ENCODE data around the gene RGS19. TPM values are rescaled to one million over a fixed set of nuclear protein-coding genes. Genes with fewer than 3 reads are reported as not detected.

The RGS19 gene
- total RNA-seq, 2 donors from 2014 or later = 38.6 to 49.4 TPM

- no peak overlapping the region for H3K27ac Mint-ChIP-seq
- H3K9me3 Mint-ChIP-seq = no peaks in the 10 kb centered on the region
- peaks cover 26% of the 10 kb centered on the region for H3K4me1 Mint-ChIP-seq
- peaks cover 15% of the 10 kb centered on the region for H3K36me3 Mint-ChIP-seq (ENCODE audit: low read depth)
- H3K4me3 Mint-ChIP-seq = no peak overlapping the region
- ATAC-seq (replicated peaks) = no peak
- H3K27me3 Mint-ChIP-seq = no peaks in the 10 kb centered on the region
Measured at GRCh38 chr20:64069614-64070243, 9.6 kb downstream of the RGS19 start.

GRCh38 chr20:64069209-64069613 lies 10.1 kb downstream of the RGS19 start:
- Mint-ChIP-seq H3K4me3 (no peak overlapping the region), H3K27ac (no peak overlapping the region), H3K9me3 (no peaks in the 10 kb centered on the region), H3K4me1 (peaks cover 26% of the 10 kb centered on the region), H3K36me3 (ENCODE audit: low read depth) (peaks cover 11% of the 10 kb centered on the region), H3K27me3 (no peaks in the 10 kb centered on the region)
- no peak for ATAC-seq (replicated peaks)

- ATAC-seq (replicated peaks) = no peak
- Mint-ChIP-seq H3K4me3 (no peak overlapping the region), H3K4me1 (peaks cover 32% of the 10 kb centered on the region), H3K27ac (peak overlapping the region; percentile 25), H3K9me3 (no peaks in the 10 kb centered on the region), H3K36me3 (ENCODE audit: low read depth) (peaks cover 10% of the 10 kb centered on the region), H3K27me3 (no peaks in the 10 kb centered on the region)
Measured at GRCh38 chr20:64068386-64069208, 10.7 kb downstream of the RGS19 start.

GRCh38 chr20:64067733-64068307 lies 11.5 kb downstream of the RGS19 start:
- Mint-ChIP-seq H3K4me1 (peaks cover 32% of the 10 kb centered on the region), H3K27ac (peak overlapping the region; percentile 25), H3K9me3 (no peaks in the 10 kb centered on the region), H3K4me3 (no peak overlapping the region), H3K27me3 (no peaks in the 10 kb centered on the region), H3K36me3 (ENCODE audit: low read depth) (peaks cover 5% of the 10 kb centered on the region)
- no peak for ATAC-seq (replicated peaks)

- Mint-ChIP-seq H3K9me3 (no peaks in the 10 kb centered on the region), H3K4me3 (peak overlapping the region; percentile 20), H3K27ac (peak overlapping the region; percentile 28), H3K4me1 (peaks cover 32% of the 10 kb centered on the region), H3K27me3 (no peaks in the 10 kb centered on the region), H3K36me3 (ENCODE audit: low read depth) (peaks cover 5% of the 10 kb centered on the region)
- no peak for ATAC-seq (replicated peaks)
Measured at GRCh38 chr20:64067005-64067632, 12.2 kb downstream of the RGS19 start.

GRCh38 chr20:64065974-64066343 lies 13.4 kb downstream of the RGS19 start:
- peak overlapping the region; percentile 90 for H3K27ac Mint-ChIP-seq
- no peaks in the 10 kb centered on the region for H3K9me3 Mint-ChIP-seq
- ATAC-seq (replicated peaks) = peak; percentile 80
- H3K36me3 Mint-ChIP-seq (ENCODE audit: low read depth) = peaks cover 5% of the 10 kb centered on the region
- H3K4me1 Mint-ChIP-seq = peaks cover 32% of the 10 kb centered on the region
- H3K27me3 Mint-ChIP-seq = no peaks in the 10 kb centered on the region
- peak overlapping the region; percentile 89 for H3K4me3 Mint-ChIP-seq

GRCh38 chr20:64065062-64065973 lies 14.0 kb downstream of the RGS19 start:
- H3K4me1 Mint-ChIP-seq = peaks cover 32% of the 10 kb centered on the region
- ATAC-seq (replicated peaks) = no peak
- H3K27ac Mint-ChIP-seq = peak overlapping the region; percentile 90
- H3K9me3 Mint-ChIP-seq = no peaks in the 10 kb centered on the region
- no peaks in the 10 kb centered on the region for H3K27me3 Mint-ChIP-seq
- H3K36me3 Mint-ChIP-seq (ENCODE audit: low read depth) = peaks cover 5% of the 10 kb centered on the region
- peak overlapping the region; percentile 89 for H3K4me3 Mint-ChIP-seq

- H3K27me3 Mint-ChIP-seq = no peaks in the 10 kb centered on the region
- peaks cover 32% of the 10 kb centered on the region for H3K4me1 Mint-ChIP-seq
- no peaks in the 10 kb centered on the region for H3K9me3 Mint-ChIP-seq
- no peak for ATAC-seq (replicated peaks)
- H3K4me3 Mint-ChIP-seq = peak overlapping the region; percentile 89
- peaks cover 5% of the 10 kb centered on the region for H3K36me3 Mint-ChIP-seq (ENCODE audit: low read depth)
- H3K27ac Mint-ChIP-seq = peak overlapping the region; percentile 89
Measured at GRCh38 chr20:64064145-64064698, 15.1 kb downstream of the RGS19 start.

- ATAC-seq (replicated peaks) = peak; percentile 30
- H3K36me3 Mint-ChIP-seq (ENCODE audit: low read depth) = peaks cover 5% of the 10 kb centered on the region
- H3K4me1 Mint-ChIP-seq = peaks cover 32% of the 10 kb centered on the region
- H3K27ac Mint-ChIP-seq = peak overlapping the region; percentile 89
- peak overlapping the region; percentile 89 for H3K4me3 Mint-ChIP-seq
- H3K9me3 Mint-ChIP-seq = no peaks in the 10 kb centered on the region
- H3K27me3 Mint-ChIP-seq = no peaks in the 10 kb centered on the region
Measured at GRCh38 chr20:64063389-64064144, 15.8 kb downstream of the RGS19 start.

- H3K4me1 Mint-ChIP-seq = peaks cover 26% of the 10 kb centered on the region
- peak within 1 kb of the TSS; percentile 89 for H3K4me3 Mint-ChIP-seq
- H3K36me3 Mint-ChIP-seq (ENCODE audit: low read depth) = peaks cover 9% of the 10 kb centered on the region
- H3K9me3 Mint-ChIP-seq = no peaks in the 10 kb centered on the region
- H3K27me3 Mint-ChIP-seq = no peaks in the 10 kb centered on the region
- peak within 1 kb of the TSS; percentile 89 for H3K27ac Mint-ChIP-seq
- ATAC-seq (replicated peaks) = peak; percentile 83
Measured at GRCh38 chr20:64062596-64063388, 16.5 kb downstream of the RGS19 start, which contains the start of gene TCEA2. Gene TCEA2, plus strand, starts transcription at chr20:64063198. Its CDS starts 115 bp downstream, at chr20:64063313.

- Mint-ChIP-seq H3K4me3 (peak overlapping the region; percentile 89), H3K4me1 (peaks cover 25% of the 10 kb centered on the region), H3K27me3 (no peaks in the 10 kb centered on the region), H3K27ac (no peak overlapping the region), H3K36me3 (ENCODE audit: low read depth) (peaks cover 9% of the 10 kb centered on the region), H3K9me3 (no peaks in the 10 kb centered on the region)
- ATAC-seq (replicated peaks) = no peak
Measured at GRCh38 chr20:64062276-64062595, 17.1 kb downstream of the RGS19 start.

GRCh38 chr20:64058536-64058935 lies 20.8 kb downstream of the RGS19 start:
- peak; percentile 20 for ATAC-seq (replicated peaks)
- peak overlapping the region; percentile 51 for H3K27ac Mint-ChIP-seq

More at GRCh38 chr20:64058536-64058935, 20.8 kb downstream of the RGS19 start:
- H3K4me3 Mint-ChIP-seq = peak overlapping the region; percentile 83
- peaks cover 2% of the 10 kb centered on the region for H3K27me3 Mint-ChIP-seq
- peaks cover under 1% of the 10 kb centered on the region for H3K4me1 Mint-ChIP-seq
- no peaks in the 10 kb centered on the region for H3K9me3 Mint-ChIP-seq
- H3K36me3 Mint-ChIP-seq (ENCODE audit: low read depth) = peaks cover 5% of the 10 kb centered on the region
